HepG2 (cell line): ENCODE results near the gene APPBP2. TPM values are rescaled to one million over a fixed set of nuclear protein-coding genes. Genes with fewer than 3 reads are reported as not detected.
A peak's percentile ranks its signal among the peaks of the same experiment; 100 is the strongest.

Experiments used
- CBX2 ChIP-seq, 2 experiments: fragments of 200-600 bp in 1 of 2; sonication (generic); formaldehyde crosslinking in 1 of 2; IDR thresholded peaks; 2 replicates each; pipeline versions ENCODE4 v1.7.0 to v1.8.1; 2018 to 2022; ENCODE audit warnings: low read depth in 2 of 2, low read length in 1 of 2, mild to moderate bottlenecking in 1 of 2, missing genetic modification reagents in 1 of 2
- CEBPZ ChIP-seq: IDR thresholded peaks from 2 replicates; pipeline ENCODE4 v1.6.1; 2012; ENCODE audit warnings: low read length, improper control_type of control experiment
- HOXA7 ChIP-seq: sonication (generic); formaldehyde crosslinking; IDR thresholded peaks from 2 replicates; pipeline ENCODE4 v1.8.1; 2022; ENCODE audit warnings: mild to moderate bottlenecking, missing genetic modification reagents, moderate library complexity
- IRF9 ChIP-seq: sonication (generic); formaldehyde crosslinking; IDR thresholded peaks from 2 replicates; pipeline ENCODE4 v1.8.0; 2022; ENCODE audit warnings: missing genetic modification reagents, mild to moderate bottlenecking, borderline replicate concordance
- KDM6A ChIP-seq: IDR thresholded peaks from 2 replicates; pipeline ENCODE4 v1.6.1; 2016; ENCODE audit warnings: low read depth
- MAF1 ChIP-seq: sonication (generic); formaldehyde crosslinking; IDR thresholded peaks from 2 replicates; pipeline ENCODE4 v1.5.0; 2020; ENCODE audit warnings: missing genetic modification reagents, borderline replicate concordance
- MAZ ChIP-seq, 2 experiments: sonication (generic) in 1 of 2; formaldehyde crosslinking in 1 of 2; IDR thresholded peaks; 2 replicates each; pipeline versions ENCODE4 v1.5.0 to v1.6.1; 2012 to 2020; ENCODE audit warnings: low read depth in 2 of 2, mild to moderate bottlenecking in 2 of 2, borderline replicate concordance in 1 of 2, improper control_type of control experiment in 1 of 2, low read length in 1 of 2, missing genetic modification reagents in 1 of 2, moderate library complexity in 1 of 2
- MIER2 ChIP-seq: IDR thresholded peaks from 2 replicates; pipeline ENCODE4 v1.6.1; 2016; ENCODE audit warnings: missing biosample characterization, missing genetic modification reagents
- NONO ChIP-seq, 2 experiments: fragments of 450-650 bp in 1 of 2; sonication (generic) in 1 of 2; formaldehyde crosslinking in 1 of 2; IDR thresholded peaks in 1 of 2; conservative IDR thresholded peaks in 1 of 2; 2 replicates each; pipeline versions ENCODE4 v1.6.1 to v1.8.0; 2017 to 2022; ENCODE audit warnings: mild to moderate bottlenecking in 1 of 2, missing genetic modification reagents in 1 of 2, moderate library complexity in 1 of 2
- PATZ1 ChIP-seq: sonication (generic); formaldehyde crosslinking; IDR thresholded peaks from 2 replicates; pipeline ENCODE4 v1.4.0; 2020; ENCODE audit warnings: missing genetic modification reagents
- PHF8 ChIP-seq: sonication (generic); formaldehyde crosslinking; IDR thresholded peaks from 2 replicates; pipeline ENCODE4 v1.5.0; 2020; ENCODE audit warnings: missing genetic modification reagents
- RBM22 ChIP-seq: fragments of 200-400 bp; formaldehyde crosslinking; optimal IDR thresholded peaks from 2 replicates; pipeline ENCODE3; 2017; ENCODE audit warnings: mild to moderate bottlenecking, low read length, moderate library complexity
- REL ChIP-seq: sonication (generic); formaldehyde crosslinking; conservative IDR thresholded peaks from 2 replicates; pipeline ENCODE4 v1.8.0; 2022; ENCODE audit warnings: mild to moderate bottlenecking, missing genetic modification reagents, moderate library complexity
- SSRP1 ChIP-seq: IDR thresholded peaks from 2 replicates; pipeline ENCODE4 v1.6.1; 2016; ENCODE audit warnings: control low read depth
- XRCC5 ChIP-seq: fragments of 200-400 bp; formaldehyde crosslinking; optimal IDR thresholded peaks from 2 replicates; pipeline ENCODE3; 2017; ENCODE audit warnings: mild to moderate bottlenecking, low read length
- ZBTB49 ChIP-seq: sonication (generic); formaldehyde crosslinking; IDR thresholded peaks from 2 replicates; pipeline ENCODE4 v1.4.0; 2020; ENCODE audit warnings: missing genetic modification reagents, borderline replicate concordance
- ZMYM2 ChIP-seq: sonication (generic); formaldehyde crosslinking; IDR thresholded peaks from 2 replicates; pipeline ENCODE4 v1.8.0; 2022; ENCODE audit warnings: mild to moderate bottlenecking, missing genetic modification reagents
- ZNF589 ChIP-seq: sonication (generic); formaldehyde crosslinking; conservative IDR thresholded peaks from 2 replicates; pipeline ENCODE4 v1.8.0; 2022; ENCODE audit warnings: mild to moderate bottlenecking, moderate library complexity, missing genetic modification reagents
- ZNF879 ChIP-seq: sonication (generic); formaldehyde crosslinking; IDR thresholded peaks from 2 replicates; pipeline ENCODE4 v1.8.1; 2023; ENCODE audit warnings: missing genetic modification reagents
- polyA plus RNA-seq, 8 experiments: library from polyadenylated mRNA; depleted of rRNA in 3 of 8; stranded (reverse) in 7 of 8; unstranded in 1 of 8; fragments of >200 nt; fragmentation: Illumina TruSeq in 4 of 8; extraction: Trizol in 4 of 8; gene quantifications; 2 replicates each; pipeline versions ENCODE4 v1.2.1 to v1.2.3, GENCODE V29; 2011 to 2016; ENCODE audit warnings: low read depth in 4 of 8, missing spikeins in 1 of 8, mixed read lengths in 1 of 8; ENCODE audit not compliant: insufficient read depth in 1 of 8
- total RNA-seq, 5 experiments: library from RNA; depleted of rRNA; stranded (reverse); fragments of >200 nt; fragmentation: Illumina TruSeq; extraction: Trizol; gene quantifications; 2 replicates each; pipeline ENCODE4 v1.2.3, GENCODE V29; 2016; ENCODE audit warnings: low read depth in 1 of 5

The APPBP2 gene
- total and polyA plus RNA-seq, 2 of the 13 experiments (the other 11 are each of a cell fraction or from before 2014, with no cell fraction given): 17.5 to 45.8 TPM

GRCh38 chr17:60525685-60526514, at the start of gene APPBP2 (continued):
- TF ChIP-seq CEBPZ: no peak
- no peak for TF ChIP-seq ZNF879
- peak; percentile 77; the same call in 1 of the 2 replicates for TF ChIP-seq MAF1 (CRISPR knock-in tag)
- no peak for TF ChIP-seq REL (CRISPR knock-in tag)
- TF ChIP-seq XRCC5: peak; percentile 77
- no peak; the same call in 1 of the 2 replicates for TF ChIP-seq ZBTB49 (CRISPR knock-in tag)
- no peak for TF ChIP-seq CBX2 (IDR thresholded peaks at IDR 0.05; ENCODE audit: low read depth, low read length)
- TF ChIP-seq CBX2 (CRISPR knock-in tag; IDR thresholded peaks at IDR 0.05; ENCODE audit: low read depth): no peak
- peak; percentile 98 for TF ChIP-seq MAZ (IDR thresholded peaks at IDR 0.05; ENCODE audit: borderline replicate concordance, low read depth, low read length)
- TF ChIP-seq MAZ (CRISPR knock-in tag; IDR thresholded peaks at IDR 0.05; ENCODE audit: low read depth): peak; percentile 100
- no peak for TF ChIP-seq KDM6A (CRISPR knock-in tag)
- no peak for TF ChIP-seq RBM22
- TF ChIP-seq SSRP1: no peak
- TF ChIP-seq ZMYM2: no peak
- no peak for TF ChIP-seq NONO (IDR thresholded peaks at IDR 0.05)
- peak; percentile 91 for TF ChIP-seq NONO (CRISPR knock-in tag; conservative IDR thresholded peaks at IDR 0.05)
- peak; percentile 99 for TF ChIP-seq PHF8
- peak; percentile 92 for TF ChIP-seq PATZ1 (CRISPR knock-in tag)
- 0 out of 2 replicates have a peak, but pooled peaks have one; percentile 59 for TF ChIP-seq ZNF589
- no peak for TF ChIP-seq HOXA7 (CRISPR knock-in tag)
- TF ChIP-seq MIER2: peak; percentile 37; the same call in 1 of the 2 replicates
- TF ChIP-seq IRF9 (CRISPR knock-in tag): peak; percentile 91
